Liver (tissue), 3 donors: ENCODE data around the gene SBK2.

Experiments used
- ATF3 ChIP-seq: IDR thresholded peaks from 2 replicates; pipeline ENCODE4 v1.6.1; 2016; ENCODE audit warnings: antibody characterized with exemption
- CTCF ChIP-seq: fragments of 150-350 bp; IDR thresholded peaks from 2 replicates; pipeline ENCODE4 v1.5.1; 2017; ENCODE audit warnings: improper control_type of control experiment, low read depth, low read length; ENCODE audit not compliant: missing input control
- FOXA1 ChIP-seq: IDR thresholded peaks from 2 replicates; pipeline ENCODE4 v1.6.1; 2016; ENCODE audit warnings: antibody characterized with exemption
- JUND ChIP-seq, 2 donors: IDR thresholded peaks; 2 replicates each; pipeline ENCODE4 v1.6.1; 2016; ENCODE audit warnings: antibody characterized with exemption in 2 of 2
- MAX ChIP-seq: IDR thresholded peaks from 2 replicates; pipeline ENCODE4 v1.6.1; 2016; ENCODE audit warnings: antibody characterized with exemption
- REST ChIP-seq: IDR thresholded peaks from 2 replicates; pipeline ENCODE4 v1.6.1; 2016; ENCODE audit warnings: antibody characterized with exemption, mild to moderate bottlenecking
- SP1 ChIP-seq: IDR thresholded peaks from 2 replicates; pipeline ENCODE4 v1.6.1; 2018; ENCODE audit warnings: antibody characterized with exemption, mild to moderate bottlenecking
- TAF1 ChIP-seq: conservative IDR thresholded peaks from 2 replicates; pipeline ENCODE4 v1.6.1; 2016; ENCODE audit warnings: antibody characterized with exemption, mild to moderate bottlenecking
- donor health status: healthy.
- donor health status: healthy.

- TF ChIP-seq CTCF (no peak), SP1 (no peak), TAF1 (no peak), JUND (IDR thresholded peaks at IDR 0.05) (no peak), ATF3 (no peak), FOXA1 (no peak), REST (no peak), MAX (no peak)
Measured at GRCh38 chr19:55536951-55537740, at the start of gene SBK2.
